Measurements from ENCODE around the gene KCNIP4. TPM values are rescaled to one million over a fixed set of nuclear protein-coding genes. Genes with fewer than 3 reads are reported as not detected.

Gene KCNIP4
- total and polyA plus RNA-seq, 10 of the 15 experiments (the other 5 are each of a cell fraction or from before 2014, with no cell fraction given), result 0.03 to 0.23 (median 0.13) TPM; not detected in 7

DNA sequence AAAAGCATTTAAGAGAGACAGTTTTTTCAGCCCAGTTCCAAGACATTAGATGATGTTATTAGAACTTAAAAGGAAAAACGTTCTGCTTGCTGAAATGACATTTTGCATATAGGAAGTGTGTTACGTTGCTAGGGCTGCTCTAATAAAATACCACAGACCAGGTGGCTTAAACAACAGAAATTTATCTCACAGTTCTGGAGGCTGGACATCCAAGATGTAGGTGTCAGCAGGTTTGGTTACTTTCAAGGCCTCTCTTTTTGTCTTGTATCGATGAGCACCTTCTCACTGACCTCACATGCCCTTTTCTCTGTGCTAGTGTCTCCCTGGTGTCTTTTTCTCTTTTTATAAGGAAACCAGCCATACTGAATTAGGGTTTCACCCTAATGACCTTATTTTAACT lies 1043.6 kb downstream of the KCNIP4 start:
- DNase-seq (ENCODE audit: low read depth, low spot score) (no peak), ATAC-seq (no peak), FAIRE-seq (no peak)
- TF ChIP-seq MTA2 (IDR thresholded peaks at IDR 0.05; ENCODE audit: low read depth), result no peak
- no peak for TF ChIP-seq TARDBP (IDR thresholded peaks at IDR 0.05; ENCODE audit: borderline replicate concordance)
- no peak for TF ChIP-seq RB1 (IDR thresholded peaks at IDR 0.05; ENCODE audit: borderline replicate concordance)
- no peak for TF ChIP-seq MLLT1 (IDR thresholded peaks at IDR 0.05)
- TF ChIP-seq, protein P1, sequence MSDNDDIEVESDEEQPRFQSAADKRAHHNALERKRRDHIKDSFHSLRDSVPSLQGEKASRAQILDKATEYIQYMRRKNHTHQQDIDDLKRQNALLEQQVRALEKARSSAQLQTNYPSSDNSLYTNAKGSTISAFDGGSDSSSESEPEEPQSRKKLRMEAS (IDR thresholded peaks at IDR 0.05; ENCODE audit: low read depth, low read length), result no peak
- no peak for TF ChIP-seq BMI1 (IDR thresholded peaks at IDR 0.05; ENCODE audit: borderline replicate concordance)
- TF ChIP-seq KDM1A (IDR thresholded peaks at IDR 0.05; ENCODE audit: borderline replicate concordance), result no peak
- no peak for TF ChIP-seq TCF3 (IDR thresholded peaks at IDR 0.05; ENCODE audit: borderline replicate concordance, insufficient read depth, low read depth, low read length)
- no peak for TF ChIP-seq ZNF622 (IDR thresholded peaks at IDR 0.05)
- no peak for TF ChIP-seq RBBP5 (conservative IDR thresholded peaks at IDR 0.05)
- TF ChIP-seq HDAC6 (IDR thresholded peaks at IDR 0.05; ENCODE audit: unreplicated experiment), result no peak
- no peak for TF ChIP-seq SMAD5 (IDR thresholded peaks at IDR 0.05; ENCODE audit: low read depth)
- TF ChIP-seq, protein P2, sequence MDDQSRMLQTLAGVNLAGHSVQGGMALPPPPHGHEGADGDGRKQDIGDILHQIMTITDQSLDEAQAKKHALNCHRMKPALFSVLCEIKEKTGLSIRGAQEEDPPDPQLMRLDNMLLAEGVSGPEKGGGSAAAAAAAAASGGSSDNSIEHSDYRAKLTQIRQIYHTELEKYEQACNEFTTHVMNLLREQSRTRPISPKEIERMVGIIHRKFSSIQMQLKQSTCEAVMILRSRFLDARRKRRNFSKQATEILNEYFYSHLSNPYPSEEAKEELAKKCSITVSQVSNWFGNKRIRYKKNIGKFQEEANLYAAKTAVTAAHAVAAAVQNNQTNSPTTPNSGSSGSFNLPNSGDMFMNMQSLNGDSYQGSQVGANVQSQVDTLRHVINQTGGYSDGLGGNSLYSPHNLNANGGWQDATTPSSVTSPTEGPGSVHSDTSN (IDR thresholded peaks at IDR 0.05; ENCODE audit: insufficient replicate concordance, low read depth, low read length), result no peak
- TF ChIP-seq, protein P3, sequence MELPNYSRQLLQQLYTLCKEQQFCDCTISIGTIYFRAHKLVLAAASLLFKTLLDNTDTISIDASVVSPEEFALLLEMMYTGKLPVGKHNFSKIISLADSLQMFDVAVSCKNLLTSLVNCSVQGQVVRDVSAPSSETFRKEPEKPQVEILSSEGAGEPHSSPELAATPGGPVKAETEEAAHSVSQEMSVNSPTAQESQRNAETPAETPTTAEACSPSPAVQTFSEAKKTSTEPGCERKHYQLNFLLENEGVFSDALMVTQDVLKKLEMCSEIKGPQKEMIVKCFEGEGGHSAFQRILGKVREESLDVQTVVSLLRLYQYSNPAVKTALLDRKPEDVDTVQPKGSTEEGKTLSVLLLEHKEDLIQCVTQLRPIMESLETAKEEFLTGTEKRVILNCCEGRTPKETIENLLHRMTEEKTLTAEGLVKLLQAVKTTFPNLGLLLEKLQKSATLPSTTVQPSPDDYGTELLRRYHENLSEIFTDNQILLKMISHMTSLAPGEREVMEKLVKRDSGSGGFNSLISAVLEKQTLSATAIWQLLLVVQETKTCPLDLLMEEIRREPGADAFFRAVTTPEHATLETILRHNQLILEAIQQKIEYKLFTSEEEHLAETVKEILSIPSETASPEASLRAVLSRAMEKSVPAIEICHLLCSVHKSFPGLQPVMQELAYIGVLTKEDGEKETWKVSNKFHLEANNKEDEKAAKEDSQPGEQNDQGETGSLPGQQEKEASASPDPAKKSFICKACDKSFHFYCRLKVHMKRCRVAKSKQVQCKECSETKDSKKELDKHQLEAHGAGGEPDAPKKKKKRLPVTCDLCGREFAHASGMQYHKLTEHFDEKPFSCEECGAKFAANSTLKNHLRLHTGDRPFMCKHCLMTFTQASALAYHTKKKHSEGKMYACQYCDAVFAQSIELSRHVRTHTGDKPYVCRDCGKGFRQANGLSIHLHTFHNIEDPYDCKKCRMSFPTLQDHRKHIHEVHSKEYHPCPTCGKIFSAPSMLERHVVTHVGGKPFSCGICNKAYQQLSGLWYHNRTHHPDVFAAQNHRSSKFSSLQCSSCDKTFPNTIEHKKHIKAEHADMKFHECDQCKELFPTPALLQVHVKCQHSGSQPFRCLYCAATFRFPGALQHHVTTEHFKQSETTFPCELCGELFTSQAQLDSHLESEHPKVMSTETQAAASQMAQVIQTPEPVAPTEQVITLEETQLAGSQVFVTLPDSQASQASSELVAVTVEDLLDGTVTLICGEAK (IDR thresholded peaks at IDR 0.05; ENCODE audit: borderline replicate concordance), result no peak
- no peak for TF ChIP-seq STAT1 (conservative IDR thresholded peaks at IDR 0.05)
- no peak for TF ChIP-seq BRCA1 (IDR thresholded peaks at IDR 0.05; ENCODE audit: low read depth, low read length)
- no peak for TF ChIP-seq EP300 (IDR thresholded peaks at IDR 0.05; ENCODE audit: borderline replicate concordance in 1 of 2, control insufficient read depth in 1 of 2, low read depth in 2 of 2, low read length in 2 of 2)
- TF ChIP-seq ZNF207 (IDR thresholded peaks at IDR 0.05; ENCODE audit: borderline replicate concordance), result no peak
- RAD21 ChIA-PET (ENCODE audit: unreplicated experiment), result no interaction called here
- POLR2A ChIA-PET, result no interaction called here
- Histone ChIP-seq H3K27ac (ENCODE audit: control insufficient read depth, insufficient read depth) (no peak overlapping the region), H4K20me1 (ENCODE audit: control insufficient read depth, insufficient read depth) (no peaks in the 10 kb centered on the region), H3K9ac (ENCODE audit: control insufficient read depth, insufficient read depth, low read length) (no peak overlapping the region), H3K27me3 (replicated peaks in 1 of 2; ENCODE audit: control insufficient read depth in 2 of 2, insufficient read depth in 2 of 2, low read length in 1 of 2) (no peaks in the 10 kb centered on the region), H3K4me3 (no peak overlapping the region), H3K36me3 (ENCODE audit: control insufficient read depth in 2 of 2, insufficient read depth in 2 of 2, low read length in 1 of 2) (no peaks in the 10 kb centered on the region), H3K4me2 (ENCODE audit: control insufficient read depth, insufficient read depth) (no peak overlapping the region), H3K9me3 (replicated peaks; ENCODE audit: control insufficient read depth, insufficient read depth, low read length) (no peaks in the 10 kb centered on the region), H3K4me1 (ENCODE audit: control insufficient read depth, insufficient read depth, low read length) (no peaks in the 10 kb centered on the region), H3K79me2 (ENCODE audit: control insufficient read depth, insufficient read depth, low read length) (no peaks in the 10 kb centered on the region), H2AFZ (ENCODE audit: control insufficient read depth, low read depth, low read length) (no peak overlapping the region)
- SMC1A ChIA-PET (ENCODE audit: uncharacterized antibody, unreplicated experiment), result no interaction called here
- CTCF ChIA-PET, result no interaction called here
- whole genome bisulfite sequencing (ENCODE audit: insufficient coverage, insufficient replicate concordance, low lambda C conversion rate, missing lambda C conversion rate), result 12% methylated on average over 3 of the region's 3 CpGs
- BruUV-seq (replicated peaks), result no TSS peak
- intact Hi-C loops (cut with micrococcal nuclease; ENCODE audit: unreplicated experiment), result no loop called here
- in situ Hi-C loops (cut with MboI), result no loop called here

Measured in GM12878 (cell line).